Ishikawa (cell line): ENCODE data around the gene GSTM2.

Source experiments
- CEBPB ChIP-seq: IDR thresholded peaks from 2 replicates; pipeline ENCODE4 v1.6.1; 2012
- CREB1 ChIP-seq: IDR thresholded peaks from 2 replicates; pipeline ENCODE4 v1.6.1; 2012; ENCODE audit warnings: low read depth
- EGR1 ChIP-seq: IDR thresholded peaks from 2 replicates; pipeline ENCODE4 v1.6.1; 2012
- EP300 ChIP-seq: IDR thresholded peaks from 2 replicates; pipeline ENCODE4 v1.6.1; 2012; ENCODE audit warnings: borderline replicate concordance
- FOXM1 ChIP-seq: IDR thresholded peaks from 2 replicates; pipeline ENCODE4 v1.6.1; 2012; ENCODE audit warnings: low read depth, borderline replicate concordance
- MAX ChIP-seq: IDR thresholded peaks from 2 replicates; pipeline ENCODE4 v1.6.1; 2012
- NFIC ChIP-seq: IDR thresholded peaks from 2 replicates; pipeline ENCODE4 v1.6.1; 2012
- RAD21 ChIP-seq: IDR thresholded peaks from 2 replicates; pipeline ENCODE4 v1.6.1; 2012; ENCODE audit warnings: low read depth
- REST ChIP-seq: IDR thresholded peaks from 2 replicates; pipeline ENCODE4 v1.6.1; 2012; ENCODE audit warnings: low read depth, mild to moderate bottlenecking
- TAF1 ChIP-seq: IDR thresholded peaks from 2 replicates; pipeline ENCODE4 v1.6.1; 2012; ENCODE audit warnings: low read depth, mild to moderate bottlenecking
- TCF12 ChIP-seq: IDR thresholded peaks from 2 replicates; pipeline ENCODE4 v1.6.1; 2012; ENCODE audit warnings: low read depth
- TEAD4 ChIP-seq: IDR thresholded peaks from 2 replicates; pipeline ENCODE4 v1.6.1; 2012
- USF1 ChIP-seq: IDR thresholded peaks from 2 replicates; pipeline ENCODE4 v1.6.1; 2012
- YY1 ChIP-seq: IDR thresholded peaks from 2 replicates; pipeline ENCODE4 v1.6.1; 2012; ENCODE audit warnings: low read depth
- ZBTB7A ChIP-seq: IDR thresholded peaks from 2 replicates; pipeline ENCODE4 v1.6.1; 2012; ENCODE audit warnings: low read depth

The GSTM2 gene

GRCh38 chr1:109643385-109644230 lies 24.2 kb upstream of the GSTM2 start:
- TF ChIP-seq TCF12, result no peak
- TF ChIP-seq MAX, result no peak
- peak; percentile 91 for TF ChIP-seq RAD21
- no peak for TF ChIP-seq TAF1

- TF ChIP-seq ZBTB7A (no peak), MAX (no peak), TCF12 (no peak), FOXM1 (no peak), REST (no peak), NFIC (no peak), EP300 (no peak), EGR1 (no peak), CEBPB (no peak), USF1 (no peak), YY1 (no peak), TEAD4 (no peak), TAF1 (no peak), CREB1 (no peak), RAD21 (no peak)
These were observed 23.2 kb upstream of the GSTM2 start for GRCh38 chr1:109644670-109645069.

GRCh38 chr1:109649491-109649914 lies 18.4 kb upstream of the GSTM2 start:
- TF ChIP-seq EP300 (no peak), NFIC (no peak), TCF12 (no peak), USF1 (no peak), YY1 (no peak), MAX (no peak), ZBTB7A (no peak), CREB1 (no peak), TAF1 (no peak), REST (no peak), FOXM1 (no peak), RAD21 (no peak), CEBPB (no peak), TEAD4 (no peak), EGR1 (no peak)

- no peak for TF ChIP-seq ZBTB7A
- no peak for TF ChIP-seq CREB1
- TF ChIP-seq NFIC, result no peak
- no peak for TF ChIP-seq CEBPB
- TF ChIP-seq TAF1, result no peak
- no peak for TF ChIP-seq REST
- TF ChIP-seq TEAD4, result no peak
- no peak for TF ChIP-seq YY1
- no peak for TF ChIP-seq EP300
- TF ChIP-seq MAX, result no peak
- no peak for TF ChIP-seq TCF12
- TF ChIP-seq RAD21, result no peak
- no peak for TF ChIP-seq FOXM1
- TF ChIP-seq EGR1, result no peak
- TF ChIP-seq USF1, result no peak
These were observed 17.2 kb upstream of the GSTM2 start for GRCh38 chr1:109650609-109651008.
